ENCODE data around the gene TEX35. TPM values are rescaled to one million over a fixed set of nuclear protein-coding genes. Genes with fewer than 3 reads are reported as not detected.

Gene TEX35
- total and polyA plus RNA-seq, 2 donors: 0.05 to 0.07 TPM

DNA sequence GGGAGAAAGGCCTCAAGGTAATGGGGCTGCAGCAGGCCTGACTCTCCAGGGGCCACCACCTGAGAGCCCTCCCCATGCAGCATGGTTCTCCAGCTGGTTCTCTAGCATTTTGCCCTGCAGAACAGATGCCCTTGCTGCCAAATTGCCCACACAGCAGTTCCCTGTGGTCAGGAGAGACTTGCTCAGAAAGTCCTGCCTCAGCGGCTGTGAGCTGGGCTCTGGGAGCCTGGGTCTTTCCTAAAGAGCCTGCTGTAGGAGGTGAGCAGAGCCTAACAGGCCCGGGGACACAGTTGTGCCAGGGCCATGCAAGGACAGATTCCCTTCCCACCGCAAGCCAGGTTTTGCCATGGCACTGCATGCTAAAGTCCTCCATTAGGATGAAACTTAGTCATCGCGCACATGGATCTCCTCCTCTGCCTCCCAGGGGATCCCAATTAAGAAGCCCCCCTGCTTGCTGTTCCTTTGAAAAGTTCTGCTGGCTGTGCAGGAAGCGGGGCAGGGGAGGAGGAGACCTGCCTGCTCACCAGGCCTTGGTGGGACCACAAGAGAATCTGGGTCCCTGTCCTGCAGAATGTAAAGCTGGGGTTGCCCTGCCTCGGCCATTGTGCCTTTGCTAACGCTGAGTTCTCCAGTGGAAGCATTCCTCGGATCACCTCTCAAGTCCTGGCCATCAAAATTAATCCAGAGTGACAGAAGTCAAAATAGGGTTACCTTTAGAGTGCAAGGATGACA lies 21.4 kb downstream of the TEX35 start:
- Histone ChIP-seq H3K36me3 (ENCODE audit: control insufficient read depth in 2 of 2, insufficient read depth in 2 of 2, low read length in 1 of 2) (no peaks in the 10 kb centered on the region), H3K4me1 (ENCODE audit: control insufficient read depth in 2 of 2, insufficient read depth in 2 of 2, low read length in 2 of 2) (no peaks in the 10 kb centered on the region), H3K27ac (ENCODE audit: low read depth in 1 of 2, low read length in 1 of 2) (no peak overlapping the region), H3K4me3 (ENCODE audit: low read length in 2 of 2) (no peak overlapping the region), H3K27me3 (ENCODE audit: control insufficient read depth in 2 of 2, insufficient read depth in 1 of 2, low read length in 1 of 2) (peaks cover 0 to 4% of the 10 kb centered on the region in 2 donors), H3K9me3 (ENCODE audit: control insufficient read depth in 2 of 2, insufficient read depth in 1 of 2, low read length in 1 of 2) (no peaks in the 10 kb centered on the region)
- DNase-seq (ENCODE audit: low read depth in 6 of 9, low spot score in 9 of 9): no peak
- WGBS: 97% methylated on average over 9 of the region's 9 CpGs

DNA sequence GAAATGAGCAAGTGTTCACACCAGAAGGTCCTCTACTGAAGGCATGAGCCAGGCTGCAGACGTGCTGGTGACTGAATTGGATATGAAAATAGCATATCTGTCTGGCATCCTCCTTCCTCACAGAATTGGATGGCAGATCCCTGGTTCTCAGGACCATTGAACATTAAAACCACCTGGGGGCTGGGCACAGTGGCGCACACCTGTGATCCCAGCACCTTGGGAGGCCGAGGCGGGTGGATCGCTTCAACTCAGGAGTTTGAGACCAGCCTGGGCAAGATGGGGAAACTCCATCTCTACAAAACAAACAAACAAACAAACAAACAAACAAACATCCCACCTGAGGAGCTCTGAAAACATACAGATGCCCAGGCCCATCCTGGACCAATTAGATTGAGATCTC lies 23.4 kb downstream of the TEX35 start:
- peaks cover 0 to 4% of the 10 kb centered on the region in 2 donors for H3K27me3 ChIP-seq (ENCODE audit: control insufficient read depth in 2 of 2, insufficient read depth in 1 of 2, low read length in 1 of 2)
- 94% methylated on average over 5 of the region's 5 CpGs for WGBS
- H3K27ac ChIP-seq (ENCODE audit: low read depth in 1 of 2, low read length in 1 of 2): no peak overlapping the region

DNA sequence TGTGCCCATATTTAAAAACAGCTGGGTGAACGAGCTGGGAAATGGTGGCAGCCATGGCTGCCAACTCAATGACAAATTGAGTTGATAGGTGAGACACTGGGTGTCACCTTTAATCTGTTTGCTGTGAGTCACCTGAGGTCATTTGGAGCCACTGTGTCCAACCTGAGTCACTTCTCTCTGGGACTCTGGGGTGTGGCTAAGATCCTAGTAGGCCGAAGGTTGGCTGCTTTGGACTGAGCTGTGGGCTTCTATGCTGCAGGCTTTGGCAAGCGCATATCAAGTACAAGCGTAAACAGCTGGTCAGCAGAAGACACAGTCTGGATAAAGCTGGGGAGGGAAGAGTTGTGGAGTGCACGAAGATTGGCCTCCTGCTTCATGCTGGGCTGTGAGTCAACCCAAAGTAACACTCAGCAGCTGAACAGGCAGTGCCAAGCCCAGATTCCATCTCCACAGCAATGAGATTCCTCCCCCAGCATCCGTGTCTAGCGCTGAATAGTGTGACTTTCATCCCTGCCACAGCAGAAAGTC lies 24.0 kb downstream of the TEX35 start:
- no peak overlapping the region for H3K4me3 ChIP-seq (ENCODE audit: low read length in 2 of 2)
- H3K27me3 ChIP-seq (ENCODE audit: control insufficient read depth in 2 of 2, insufficient read depth in 1 of 2, low read length in 1 of 2): peaks cover 0 to 4% of the 10 kb centered on the region in 2 donors
- no peaks in the 10 kb centered on the region for H3K4me1 ChIP-seq (ENCODE audit: control insufficient read depth in 2 of 2, insufficient read depth in 2 of 2, low read length in 2 of 2)
- WGBS: 92% methylated on average over 7 of the region's 7 CpGs
- H3K36me3 ChIP-seq (ENCODE audit: control insufficient read depth in 2 of 2, insufficient read depth in 2 of 2, low read length in 1 of 2): no peaks in the 10 kb centered on the region
- no peaks in the 10 kb centered on the region for H3K9me3 ChIP-seq (ENCODE audit: control insufficient read depth in 2 of 2, insufficient read depth in 1 of 2, low read length in 1 of 2)
- no peak for DNase-seq (ENCODE audit: low read depth in 6 of 9, low spot score in 9 of 9)
- H3K27ac ChIP-seq (ENCODE audit: low read depth in 1 of 2, low read length in 1 of 2): no peak overlapping the region

More for the DNA sequence above, 23.4 kb downstream of the TEX35 start:
- Histone ChIP-seq H3K4me3 (ENCODE audit: low read length in 2 of 2) (no peak overlapping the region), H3K36me3 (ENCODE audit: control insufficient read depth in 2 of 2, insufficient read depth in 2 of 2, low read length in 1 of 2) (no peaks in the 10 kb centered on the region), H3K9me3 (ENCODE audit: control insufficient read depth in 2 of 2, insufficient read depth in 1 of 2, low read length in 1 of 2) (no peaks in the 10 kb centered on the region), H3K4me1 (ENCODE audit: control insufficient read depth in 2 of 2, insufficient read depth in 2 of 2, low read length in 2 of 2) (no peaks in the 10 kb centered on the region)
- no peak for DNase-seq (ENCODE audit: low read depth in 6 of 9, low spot score in 9 of 9)

DNA sequence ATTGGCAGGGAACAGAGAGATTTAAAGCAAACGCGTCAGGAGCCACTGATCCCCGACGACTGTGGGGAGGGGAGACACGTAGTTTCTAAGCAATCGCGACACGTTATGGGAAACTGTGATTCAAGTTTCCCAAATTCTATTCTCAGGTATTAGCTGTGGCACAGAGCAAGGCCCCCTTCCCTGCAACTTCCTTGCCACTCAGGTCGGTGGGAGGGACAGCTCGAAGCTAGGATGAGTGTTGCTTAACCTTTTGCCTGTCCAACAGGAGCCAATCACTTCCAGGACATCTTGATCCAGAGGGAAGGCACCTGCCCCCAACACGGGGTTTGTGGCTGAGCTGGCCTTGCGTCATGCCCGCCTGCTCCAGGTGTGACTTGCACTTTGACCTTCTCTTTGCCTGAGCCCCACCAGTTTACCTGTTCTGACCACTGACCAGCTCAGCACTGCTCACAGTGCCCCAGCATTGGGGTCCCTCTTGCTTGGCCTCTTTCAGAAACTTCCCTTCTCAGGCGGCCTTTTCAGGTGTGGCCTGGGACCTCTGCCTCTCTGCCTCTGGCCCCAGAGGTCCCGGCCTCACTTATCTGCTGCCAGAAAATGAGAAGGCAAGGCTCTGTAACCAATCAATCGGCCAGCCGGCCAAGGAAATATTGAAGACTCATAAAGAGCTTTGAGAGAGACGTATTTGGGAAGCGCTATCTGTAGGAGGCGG lies 24.6 kb downstream of the TEX35 start:
- peaks cover 0 to 4% of the 10 kb centered on the region in 2 donors for H3K27me3 ChIP-seq (ENCODE audit: control insufficient read depth in 2 of 2, insufficient read depth in 1 of 2, low read length in 1 of 2)
- H3K27ac ChIP-seq (ENCODE audit: low read depth in 1 of 2, low read length in 1 of 2): no peak overlapping the region
- H3K9me3 ChIP-seq (ENCODE audit: control insufficient read depth in 2 of 2, insufficient read depth in 1 of 2, low read length in 1 of 2): no peaks in the 10 kb centered on the region
- 93% methylated on average over 20 of the region's 20 CpGs for WGBS
- DNase-seq (ENCODE audit: low read depth in 6 of 9, low spot score in 9 of 9): no peak
- H3K36me3 ChIP-seq (ENCODE audit: control insufficient read depth in 2 of 2, insufficient read depth in 2 of 2, low read length in 1 of 2): no peaks in the 10 kb centered on the region
- no peaks in the 10 kb centered on the region for H3K4me1 ChIP-seq (ENCODE audit: control insufficient read depth in 2 of 2, insufficient read depth in 2 of 2, low read length in 2 of 2)
- H3K4me3 ChIP-seq (ENCODE audit: low read length in 2 of 2): no peak overlapping the region

DNA sequence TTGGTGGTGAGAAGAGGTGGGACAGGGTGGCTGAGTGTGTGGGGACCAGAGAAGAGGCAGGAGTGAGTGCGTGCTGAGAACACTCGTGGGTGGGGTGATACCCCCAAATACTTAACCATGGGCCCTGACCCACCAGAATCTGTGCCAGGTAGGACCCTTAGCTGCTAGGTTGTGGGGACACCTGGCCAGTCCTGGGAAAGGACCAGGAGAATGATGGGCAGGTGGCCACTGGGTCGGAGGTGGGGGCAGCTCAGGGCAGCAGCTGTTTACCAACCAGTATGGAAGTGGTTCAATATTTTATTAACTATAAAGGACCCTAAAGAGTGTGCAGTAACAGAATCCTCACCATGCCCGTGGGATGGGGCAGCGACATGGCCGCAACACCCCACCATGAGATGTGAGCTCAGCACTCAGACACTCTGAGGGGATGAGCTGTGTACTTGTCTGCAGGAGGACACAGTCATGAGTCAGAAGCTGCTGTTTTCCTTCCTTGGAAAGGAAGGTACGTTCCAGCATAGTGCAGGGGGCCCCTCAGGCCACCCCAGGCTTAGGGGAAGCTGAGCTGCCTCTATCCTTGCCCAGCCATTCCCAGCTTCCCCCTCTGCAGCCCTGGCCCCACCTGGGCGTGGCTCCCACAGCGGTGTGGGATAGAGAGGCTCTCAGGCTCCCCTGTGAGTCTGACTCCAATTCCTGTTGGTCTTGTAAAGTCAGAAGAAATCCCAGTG lies 25.4 kb downstream of the TEX35 start:
- Histone ChIP-seq H3K9me3 (ENCODE audit: control insufficient read depth in 2 of 2, insufficient read depth in 1 of 2, low read length in 1 of 2) (no peaks in the 10 kb centered on the region), H3K27ac (ENCODE audit: low read depth in 1 of 2, low read length in 1 of 2) (no peak overlapping the region), H3K27me3 (ENCODE audit: control insufficient read depth in 2 of 2, insufficient read depth in 1 of 2, low read length in 1 of 2) (peaks cover 0 to 7% of the 10 kb centered on the region in 2 donors), H3K4me3 (ENCODE audit: low read length in 2 of 2) (no peak overlapping the region), H3K36me3 (ENCODE audit: control insufficient read depth in 2 of 2, insufficient read depth in 2 of 2, low read length in 1 of 2) (no peaks in the 10 kb centered on the region), H3K4me1 (ENCODE audit: control insufficient read depth in 2 of 2, insufficient read depth in 2 of 2, low read length in 2 of 2) (peaks cover 5 to 6% of the 10 kb centered on the region in 2 donors)
- 87% methylated on average over 9 of the region's 9 CpGs for WGBS
- no peak for DNase-seq (ENCODE audit: low read depth in 6 of 9, low spot score in 9 of 9)

DNA sequence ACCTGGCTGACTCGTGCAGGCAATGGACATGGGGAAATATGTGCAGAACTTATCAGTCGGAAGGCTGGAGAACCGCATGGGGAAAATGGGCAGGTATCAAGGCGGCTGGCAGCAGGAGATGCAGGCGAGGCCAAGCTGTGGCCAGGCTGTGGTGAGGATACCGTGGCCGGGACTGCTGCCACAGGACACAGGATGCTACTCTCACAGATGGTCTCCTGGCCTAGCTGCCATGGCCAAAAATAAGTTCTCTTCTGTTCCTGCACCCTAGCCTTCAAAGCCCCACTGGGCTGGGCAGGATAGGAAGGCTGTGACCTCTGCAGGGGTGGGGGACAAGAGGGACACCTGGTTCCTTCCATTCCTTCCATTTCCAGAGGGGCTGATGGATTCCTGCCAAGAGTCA lies 26.4 kb downstream of the TEX35 start:
- Histone ChIP-seq H3K36me3 (ENCODE audit: control insufficient read depth in 2 of 2, insufficient read depth in 2 of 2, low read length in 1 of 2) (no peaks in the 10 kb centered on the region), H3K27ac (ENCODE audit: low read depth in 1 of 2, low read length in 1 of 2) (no peak overlapping the region), H3K4me1 (ENCODE audit: control insufficient read depth in 2 of 2, insufficient read depth in 2 of 2, low read length in 2 of 2) (peaks cover 5 to 6% of the 10 kb centered on the region in 2 donors), H3K27me3 (ENCODE audit: control insufficient read depth in 2 of 2, insufficient read depth in 1 of 2, low read length in 1 of 2) (peaks cover 0 to 7% of the 10 kb centered on the region in 2 donors), H3K4me3 (ENCODE audit: low read length in 2 of 2) (no peak overlapping the region), H3K9me3 (ENCODE audit: control insufficient read depth in 2 of 2, insufficient read depth in 1 of 2, low read length in 1 of 2) (no peaks in the 10 kb centered on the region)
- DNase-seq (ENCODE audit: low read depth in 6 of 9, low spot score in 9 of 9): no peak
- WGBS: 95% methylated on average over 7 of the region's 7 CpGs

DNA sequence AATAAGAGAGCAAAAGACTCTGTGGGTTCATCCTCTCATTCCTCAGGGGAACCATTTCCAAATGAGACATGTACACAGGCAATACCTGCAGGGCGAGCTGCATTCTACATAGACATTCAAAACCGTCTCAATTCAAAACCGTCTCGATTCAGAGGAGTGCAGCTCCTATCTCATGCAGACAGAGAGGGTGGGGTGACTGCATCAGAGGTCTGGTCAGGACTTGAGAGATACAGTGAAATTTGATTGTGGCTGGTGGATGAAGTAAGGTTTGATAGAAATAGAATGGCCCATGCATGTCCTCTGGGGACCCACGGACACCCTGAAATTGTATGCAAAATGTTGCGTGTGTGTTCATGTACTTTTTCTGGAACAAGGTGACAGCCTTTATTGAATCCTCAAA lies 27.3 kb downstream of the TEX35 start:
- WGBS: 86% methylated on average over 6 of the region's 6 CpGs
- Histone ChIP-seq H3K27ac (ENCODE audit: low read depth in 1 of 2, low read length in 1 of 2) (no peak overlapping the region), H3K4me1 (ENCODE audit: control insufficient read depth in 2 of 2, insufficient read depth in 2 of 2, low read length in 2 of 2) (peaks cover 5 to 6% of the 10 kb centered on the region in 2 donors), H3K4me3 (ENCODE audit: low read length in 2 of 2) (no peak overlapping the region), H3K36me3 (ENCODE audit: control insufficient read depth in 2 of 2, insufficient read depth in 2 of 2, low read length in 1 of 2) (no peaks in the 10 kb centered on the region), H3K27me3 (ENCODE audit: control insufficient read depth in 2 of 2, insufficient read depth in 1 of 2, low read length in 1 of 2) (peaks cover 0 to 7% of the 10 kb centered on the region in 2 donors), H3K9me3 (ENCODE audit: control insufficient read depth in 2 of 2, insufficient read depth in 1 of 2, low read length in 1 of 2) (no peaks in the 10 kb centered on the region)
- DNase-seq (ENCODE audit: low read depth in 6 of 9, low spot score in 9 of 9): no peak

DNA sequence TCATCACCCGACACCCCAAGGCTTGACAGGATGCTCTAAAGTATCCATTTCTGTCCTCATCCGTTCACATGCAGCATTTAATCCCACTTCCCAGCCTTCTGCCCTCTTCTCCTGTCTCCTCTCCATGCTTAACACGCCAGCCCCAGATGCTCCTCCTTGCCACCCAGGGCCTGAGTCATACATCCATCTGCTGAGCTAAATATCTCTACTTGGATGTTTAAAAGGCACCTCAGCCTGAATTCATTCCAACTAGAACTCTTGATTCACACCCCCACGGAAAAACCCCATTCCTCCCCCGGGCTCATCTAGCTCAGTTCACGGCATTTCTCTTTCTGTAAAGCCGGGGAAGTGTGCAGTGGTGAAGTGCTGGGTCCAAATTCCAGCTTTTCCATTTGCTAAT lies 27.7 kb downstream of the TEX35 start:
- H3K4me1 ChIP-seq (ENCODE audit: control insufficient read depth in 2 of 2, insufficient read depth in 2 of 2, low read length in 2 of 2): peaks cover 5 to 6% of the 10 kb centered on the region in 2 donors
- 95% methylated on average over 7 of the region's 7 CpGs for WGBS
- no peaks in the 10 kb centered on the region for H3K9me3 ChIP-seq (ENCODE audit: control insufficient read depth in 2 of 2, insufficient read depth in 1 of 2, low read length in 1 of 2)
- no peaks in the 10 kb centered on the region for H3K36me3 ChIP-seq (ENCODE audit: control insufficient read depth in 2 of 2, insufficient read depth in 2 of 2, low read length in 1 of 2)
- H3K27ac ChIP-seq (ENCODE audit: low read depth in 1 of 2, low read length in 1 of 2): no peak overlapping the region
- no peak overlapping the region for H3K4me3 ChIP-seq (ENCODE audit: low read length in 2 of 2)
- peaks cover 0 to 7% of the 10 kb centered on the region in 2 donors for H3K27me3 ChIP-seq (ENCODE audit: control insufficient read depth in 2 of 2, insufficient read depth in 1 of 2, low read length in 1 of 2)
- DNase-seq (ENCODE audit: low read depth in 6 of 9, low spot score in 9 of 9): no peak

DNA sequence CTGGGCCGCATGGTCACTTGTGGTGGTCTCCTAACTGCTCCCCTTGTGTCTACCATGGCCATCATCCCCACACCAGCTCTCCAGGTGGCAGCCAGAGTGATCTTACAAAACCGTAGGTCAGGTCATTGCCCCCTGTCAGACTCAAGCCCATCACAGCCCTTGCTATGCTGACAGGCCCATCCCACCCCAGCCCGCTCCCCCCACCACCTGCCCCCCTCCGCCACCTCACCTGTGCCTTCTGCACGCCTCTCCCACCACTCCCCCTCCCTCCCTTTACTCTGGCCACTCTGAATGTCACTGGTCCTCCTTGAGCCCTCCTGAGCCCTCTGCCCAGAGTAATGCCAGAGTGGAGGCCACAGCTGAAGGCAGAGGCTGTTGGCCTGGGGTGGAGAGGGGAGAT lies 28.5 kb downstream of the TEX35 start:
- H3K36me3 ChIP-seq (ENCODE audit: control insufficient read depth in 2 of 2, insufficient read depth in 2 of 2, low read length in 1 of 2): no peaks in the 10 kb centered on the region
- peaks cover 5 to 6% of the 10 kb centered on the region in 2 donors for H3K4me1 ChIP-seq (ENCODE audit: control insufficient read depth in 2 of 2, insufficient read depth in 2 of 2, low read length in 2 of 2)
- peak overlapping the region in 1 of 2 donors; percentile 71 for H3K4me3 ChIP-seq (ENCODE audit: low read length in 2 of 2)
- H3K27ac ChIP-seq (ENCODE audit: low read depth in 1 of 2, low read length in 1 of 2): no peak overlapping the region
- 94% methylated on average over 5 of the region's 5 CpGs for WGBS
- H3K27me3 ChIP-seq (ENCODE audit: control insufficient read depth in 2 of 2, insufficient read depth in 1 of 2, low read length in 1 of 2): peaks cover 0 to 7% of the 10 kb centered on the region in 2 donors
- DNase-seq (ENCODE audit: low read depth in 6 of 9, low spot score in 9 of 9): no peak
- H3K9me3 ChIP-seq (ENCODE audit: control insufficient read depth in 2 of 2, insufficient read depth in 1 of 2, low read length in 1 of 2): no peaks in the 10 kb centered on the region
